ENCODE results near the gene SORL1.

The SORL1 gene

GRCh38 chr11:121643479-121644186 lies 191.5 kb downstream of the SORL1 start:
- DNase-seq (ENCODE audit: low spot score) = no peak
- no peak for TF ChIP-seq CTCF (IDR thresholded peaks at IDR 0.05; ENCODE audit: extremely low read depth, missing control alignments)

GRCh38 chr11:121644187-121644512 lies 192.0 kb downstream of the SORL1 start:
- TF ChIP-seq CTCF (IDR thresholded peaks at IDR 0.05; ENCODE audit: extremely low read depth, missing control alignments) = no peak
- DNase-seq (ENCODE audit: low spot score) = no peak

GRCh38 chr11:121645001-121645400 lies 192.9 kb downstream of the SORL1 start:
- DNase-seq (ENCODE audit: low spot score) = no peak
- TF ChIP-seq CTCF (IDR thresholded peaks at IDR 0.05; ENCODE audit: extremely low read depth, missing control alignments) = no peak

DNA sequence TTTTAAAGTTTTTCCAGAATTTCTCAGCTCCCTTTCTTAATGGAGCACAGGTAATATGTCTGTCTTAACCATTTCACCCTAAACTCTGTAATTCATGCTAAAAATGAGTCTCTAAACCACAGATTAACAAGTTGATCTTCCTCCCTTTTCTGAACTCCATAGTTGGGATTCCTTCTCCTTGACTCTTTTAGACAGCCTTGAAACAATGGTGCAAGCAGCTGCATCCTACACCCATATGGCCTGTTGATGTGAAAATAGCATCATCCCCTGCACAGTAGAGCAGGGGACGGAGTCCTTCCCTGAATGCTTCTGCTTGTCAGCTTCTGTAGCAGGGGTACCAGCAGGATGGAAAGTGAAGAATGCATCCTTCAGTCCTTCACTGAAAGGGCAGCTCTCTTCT lies 193.5 kb downstream of the SORL1 start:
- no peak for TF ChIP-seq CTCF (IDR thresholded peaks at IDR 0.05; ENCODE audit: extremely low read depth, missing control alignments)
- DNase-seq (ENCODE audit: low spot score) = no peak

DNA sequence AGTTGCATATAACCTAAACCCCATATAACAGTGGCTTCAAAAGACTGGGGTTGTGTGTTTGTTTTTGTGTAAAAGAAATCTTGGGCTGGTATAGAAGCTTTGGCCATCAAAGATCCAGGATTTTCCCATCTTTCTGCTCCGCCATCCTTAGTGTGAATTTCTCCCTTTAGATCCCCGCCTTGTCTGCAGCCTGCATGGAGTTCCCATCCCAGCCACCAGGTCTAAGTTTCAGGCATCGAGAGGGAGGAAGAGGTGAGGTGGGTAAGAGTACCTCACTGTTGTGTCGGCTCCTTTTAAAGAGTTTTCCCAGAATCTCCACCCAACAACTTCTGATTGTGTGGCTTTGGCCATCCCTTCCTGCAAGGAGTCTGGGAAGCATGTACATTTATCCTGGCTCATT lies 196.2 kb downstream of the SORL1 start:
- no peak for DNase-seq (ENCODE audit: low spot score)
- no peak for TF ChIP-seq CTCF (IDR thresholded peaks at IDR 0.05; ENCODE audit: extremely low read depth, missing control alignments)

DNA sequence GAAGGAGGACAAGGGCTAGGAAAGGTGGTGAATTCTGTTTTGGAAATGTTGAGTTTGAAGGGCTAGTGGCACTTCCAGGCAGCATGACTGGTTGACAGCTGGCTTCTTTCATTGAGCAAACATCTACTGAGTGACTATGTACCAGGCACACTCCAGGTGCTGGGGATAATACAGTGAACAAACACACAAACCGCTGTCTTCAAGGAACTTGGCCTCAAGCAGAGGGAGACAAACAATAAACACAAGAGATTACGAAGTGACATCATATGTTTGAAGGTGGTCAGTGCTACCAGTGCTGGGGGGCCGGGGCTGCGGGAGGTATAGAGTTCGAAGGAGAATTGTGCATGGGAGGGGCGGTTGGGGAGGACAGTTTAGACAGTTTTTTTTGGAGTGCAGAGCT lies 197.7 kb downstream of the SORL1 start:
- DNase-seq (ENCODE audit: low spot score) = no peak
- no peak for TF ChIP-seq CTCF (IDR thresholded peaks at IDR 0.05; ENCODE audit: extremely low read depth, missing control alignments)

DNA sequence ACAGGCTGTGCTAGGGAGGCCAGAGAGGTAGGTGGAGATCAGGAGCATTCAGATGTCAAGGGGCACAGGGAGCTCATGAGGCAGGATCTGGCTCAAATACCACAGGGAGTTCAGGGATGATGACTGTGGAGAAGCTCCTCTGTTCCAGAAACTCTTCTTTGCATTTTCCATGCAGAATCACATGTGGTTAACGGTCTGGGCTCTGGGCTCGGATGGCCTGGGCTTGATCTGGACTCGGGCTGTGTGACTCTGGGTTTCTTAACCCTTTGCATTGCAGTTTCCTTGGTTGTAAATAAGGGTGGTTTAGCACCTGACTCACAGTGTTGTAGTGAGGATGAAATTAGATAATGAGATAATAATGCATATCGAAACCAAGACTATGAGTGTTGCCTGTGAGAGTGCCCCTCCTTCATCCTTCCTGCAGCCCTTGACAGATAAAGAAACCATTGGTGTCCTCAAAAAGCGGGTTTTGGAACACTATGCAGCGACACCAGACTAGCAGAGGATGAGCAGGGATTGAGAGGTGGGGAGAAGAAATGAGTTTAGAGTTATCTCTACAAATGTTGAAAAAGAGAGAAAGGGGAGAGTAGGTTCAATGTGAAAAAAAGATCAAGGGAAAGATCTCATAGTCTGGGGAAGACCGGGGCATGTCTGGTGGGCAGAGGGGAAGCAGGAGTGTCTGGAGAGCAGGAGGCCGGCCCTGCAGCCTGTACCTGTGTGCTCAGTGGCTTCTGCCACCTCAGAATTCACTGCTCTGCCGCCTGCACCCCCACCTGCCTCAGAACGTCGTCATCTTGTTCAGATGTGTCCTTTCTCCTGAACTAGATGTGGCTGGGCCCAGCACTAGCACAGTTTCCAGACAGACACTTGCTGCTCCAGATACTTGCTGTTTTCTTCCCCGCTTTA lies 198.5 kb downstream of the SORL1 start:
- DNase-seq (ENCODE audit: low spot score) = peak; percentile 21
- TF ChIP-seq CTCF (IDR thresholded peaks at IDR 0.05; ENCODE audit: extremely low read depth, missing control alignments) = no peak

Data from GM20000 (cell line).